ENCODE data around the gene CMAS. TPM values are rescaled to one million over a fixed set of nuclear protein-coding genes. Genes with fewer than 3 reads are reported as not detected.
"Not testable (repeated sequence)": the region's sequence is repeated elsewhere in the genome, so short reads cannot be mapped to it uniquely, and the experiment has no call there.

CMAS gene
- total RNA-seq, 1 experiment from 2014 or later, result 70.4 TPM

DNA sequence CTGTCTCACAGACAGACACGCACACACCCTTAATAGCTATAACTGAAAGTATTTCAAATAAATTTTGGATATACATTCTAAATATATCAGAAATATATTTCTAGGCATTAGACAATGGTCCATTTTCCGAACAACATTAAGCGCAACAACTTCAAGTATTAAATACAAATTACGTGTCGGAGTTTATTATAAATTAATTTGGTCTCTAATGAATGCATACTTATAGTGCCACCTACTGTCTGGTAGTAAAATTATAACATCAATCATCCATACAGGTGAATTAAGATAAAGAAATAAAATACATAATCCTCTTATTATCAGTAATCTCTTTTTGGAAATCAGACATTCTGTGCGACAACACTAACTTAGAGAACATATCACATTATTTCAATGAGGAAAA, 27.2 kb upstream of the CMAS start:
- peaks cover 9% of the 10 kb centered on the region for H3K9me3 ChIP-seq
- DNase-seq, result no peak
- no peaks in the 10 kb centered on the region for H3K36me3 Mint-ChIP-seq (ENCODE audit: insufficient read depth, unreplicated experiment)
- no peaks in the 10 kb centered on the region for H3K4me1 ChIP-seq
- H3K36me3 ChIP-seq (ENCODE audit: control insufficient read depth, insufficient read depth, low read length), result no peaks in the 10 kb centered on the region
- H3K4me1 Mint-ChIP-seq (ENCODE audit: low read depth, unreplicated experiment), result no peaks in the 10 kb centered on the region
- no TSS peak for BruUV-seq (replicated peaks)
- no peaks in the 10 kb centered on the region for H3K27me3 Mint-ChIP-seq (ENCODE audit: insufficient read depth, unreplicated experiment)
- H3K27me3 ChIP-seq (replicated peaks; ENCODE audit: control insufficient read depth, insufficient read depth, low read length), result no peaks in the 10 kb centered on the region
- no peak overlapping the region for H3K4me3 ChIP-seq (ENCODE audit: low read depth, low read length)
- ChIA-PET POLR2A (no interaction called here), CTCF (interaction anchor here (0.5 to 1.4 kb wide), 5 partner anchors 16 to 325 kb away, joined by 4 to 19 read pairs (median 5); partner anchors contain the start of gene CMAS)
- intact Hi-C loops (cut with micrococcal nuclease; ENCODE audit: unreplicated experiment), result loop anchor here (1.0 kb wide), 2 partner anchors 322 to 411 kb away; no protein-coding TSS in a partner anchor
- H3K27ac Mint-ChIP-seq (ENCODE audit: unreplicated experiment), result no peak overlapping the region
- TF ChIP-seq, protein P1, sequence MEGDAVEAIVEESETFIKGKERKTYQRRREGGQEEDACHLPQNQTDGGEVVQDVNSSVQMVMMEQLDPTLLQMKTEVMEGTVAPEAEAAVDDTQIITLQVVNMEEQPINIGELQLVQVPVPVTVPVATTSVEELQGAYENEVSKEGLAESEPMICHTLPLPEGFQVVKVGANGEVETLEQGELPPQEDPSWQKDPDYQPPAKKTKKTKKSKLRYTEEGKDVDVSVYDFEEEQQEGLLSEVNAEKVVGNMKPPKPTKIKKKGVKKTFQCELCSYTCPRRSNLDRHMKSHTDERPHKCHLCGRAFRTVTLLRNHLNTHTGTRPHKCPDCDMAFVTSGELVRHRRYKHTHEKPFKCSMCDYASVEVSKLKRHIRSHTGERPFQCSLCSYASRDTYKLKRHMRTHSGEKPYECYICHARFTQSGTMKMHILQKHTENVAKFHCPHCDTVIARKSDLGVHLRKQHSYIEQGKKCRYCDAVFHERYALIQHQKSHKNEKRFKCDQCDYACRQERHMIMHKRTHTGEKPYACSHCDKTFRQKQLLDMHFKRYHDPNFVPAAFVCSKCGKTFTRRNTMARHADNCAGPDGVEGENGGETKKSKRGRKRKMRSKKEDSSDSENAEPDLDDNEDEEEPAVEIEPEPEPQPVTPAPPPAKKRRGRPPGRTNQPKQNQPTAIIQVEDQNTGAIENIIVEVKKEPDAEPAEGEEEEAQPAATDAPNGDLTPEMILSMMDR (IDR thresholded peaks at IDR 0.05; ENCODE audit: insufficient read depth in 1 of 2, low read depth in 1 of 2, low read length in 1 of 2, severe bottlenecking in 1 of 2, unreplicated experiment in 1 of 2), result peak; percentile 34 to 77
- no peak overlapping the region for H3K4me3 Mint-ChIP-seq (ENCODE audit: unreplicated experiment)
- peaks cover 26% of the 10 kb centered on the region for H3K9me3 Mint-ChIP-seq (ENCODE audit: unreplicated experiment)

DNA sequence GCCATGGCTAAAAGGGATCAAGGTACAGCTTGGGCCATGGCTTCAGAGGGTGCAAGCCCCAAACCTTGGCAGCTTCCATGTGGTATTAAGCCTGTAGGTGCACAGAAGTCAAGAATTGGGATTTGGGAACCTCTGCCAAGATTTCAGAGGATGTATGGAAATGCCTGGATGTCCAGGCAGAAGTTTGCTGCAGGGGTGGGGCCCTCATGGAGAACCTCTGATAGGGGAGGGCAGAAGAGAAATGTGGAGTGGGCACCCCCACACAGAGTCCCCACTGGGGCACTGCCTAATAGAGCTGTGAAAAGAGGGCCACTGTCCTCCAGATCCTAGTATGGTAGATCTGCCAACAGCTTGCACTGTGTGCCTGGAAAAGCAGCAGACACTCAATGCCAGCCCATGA, 22.5 kb upstream of the CMAS start:
- intact Hi-C loops (cut with micrococcal nuclease; ENCODE audit: unreplicated experiment); H3K27me3 ChIP-seq (replicated peaks; ENCODE audit: control insufficient read depth, insufficient read depth, low read length); H3K4me1 Mint-ChIP-seq (ENCODE audit: low read depth, unreplicated experiment); H3K36me3 Mint-ChIP-seq (ENCODE audit: insufficient read depth, unreplicated experiment); POLR2A ChIA-PET; H3K27me3 Mint-ChIP-seq (ENCODE audit: insufficient read depth, unreplicated experiment); H3K27ac Mint-ChIP-seq (ENCODE audit: unreplicated experiment); CTCF ChIA-PET; H3K36me3 ChIP-seq (ENCODE audit: control insufficient read depth, insufficient read depth, low read length); DNase-seq; H3K4me1 ChIP-seq; H3K4me3 Mint-ChIP-seq (ENCODE audit: unreplicated experiment); BruUV-seq (replicated peaks); H3K4me3 ChIP-seq (ENCODE audit: low read depth, low read length): not testable (repeated sequence)
- peaks cover 30% of the 10 kb centered on the region for H3K9me3 ChIP-seq
- H3K9me3 Mint-ChIP-seq (ENCODE audit: unreplicated experiment), result peaks cover 70% of the 10 kb centered on the region

DNA sequence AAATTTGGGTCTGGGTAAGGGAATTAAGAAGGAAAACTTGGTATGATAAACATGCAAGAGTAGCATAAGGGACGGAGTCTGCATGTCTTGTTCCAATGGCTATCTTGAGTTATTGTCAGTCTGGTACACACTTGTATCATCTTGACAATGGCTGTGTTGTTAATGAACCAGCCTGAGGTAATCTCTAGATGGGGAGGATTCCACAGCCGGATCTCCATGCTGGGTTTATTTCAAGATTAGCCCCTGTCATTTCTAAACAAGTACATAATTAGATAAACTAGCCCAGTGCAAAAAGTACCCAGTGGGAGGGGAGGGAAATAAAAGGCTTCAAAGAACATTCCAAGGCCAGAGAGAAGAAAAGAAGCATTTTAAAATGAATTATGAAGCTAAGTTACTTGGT, 16.5 kb upstream of the CMAS start:
- H3K36me3 ChIP-seq (ENCODE audit: control insufficient read depth, insufficient read depth, low read length), result no peaks in the 10 kb centered on the region
- no peak overlapping the region for H3K4me3 ChIP-seq (ENCODE audit: low read depth, low read length)
- H3K36me3 Mint-ChIP-seq (ENCODE audit: insufficient read depth, unreplicated experiment), result no peaks in the 10 kb centered on the region
- no peaks in the 10 kb centered on the region for H3K27me3 ChIP-seq (replicated peaks; ENCODE audit: control insufficient read depth, insufficient read depth, low read length)
- peaks cover 4% of the 10 kb centered on the region for H3K4me1 ChIP-seq
- DNase-seq, result no peak
- BruUV-seq (replicated peaks), result no TSS peak
- no peak overlapping the region for H3K4me3 Mint-ChIP-seq (ENCODE audit: unreplicated experiment)
- H3K4me1 Mint-ChIP-seq (ENCODE audit: low read depth, unreplicated experiment), result peaks cover 4% of the 10 kb centered on the region
- peaks cover 14% of the 10 kb centered on the region for H3K9me3 ChIP-seq
- intact Hi-C loops (cut with micrococcal nuclease; ENCODE audit: unreplicated experiment), result no loop called here
- ChIA-PET CTCF (no interaction called here), POLR2A (no interaction called here)
- peaks cover 52% of the 10 kb centered on the region for H3K9me3 Mint-ChIP-seq (ENCODE audit: unreplicated experiment)
- no peaks in the 10 kb centered on the region for H3K27me3 Mint-ChIP-seq (ENCODE audit: insufficient read depth, unreplicated experiment)
- H3K27ac Mint-ChIP-seq (ENCODE audit: unreplicated experiment), result no peak overlapping the region
- TF ChIP-seq, protein P1 (IDR thresholded peaks at IDR 0.05; ENCODE audit: insufficient read depth in 1 of 2, low read depth in 1 of 2, low read length in 1 of 2, severe bottlenecking in 1 of 2, unreplicated experiment in 1 of 2), result no peak

DNA sequence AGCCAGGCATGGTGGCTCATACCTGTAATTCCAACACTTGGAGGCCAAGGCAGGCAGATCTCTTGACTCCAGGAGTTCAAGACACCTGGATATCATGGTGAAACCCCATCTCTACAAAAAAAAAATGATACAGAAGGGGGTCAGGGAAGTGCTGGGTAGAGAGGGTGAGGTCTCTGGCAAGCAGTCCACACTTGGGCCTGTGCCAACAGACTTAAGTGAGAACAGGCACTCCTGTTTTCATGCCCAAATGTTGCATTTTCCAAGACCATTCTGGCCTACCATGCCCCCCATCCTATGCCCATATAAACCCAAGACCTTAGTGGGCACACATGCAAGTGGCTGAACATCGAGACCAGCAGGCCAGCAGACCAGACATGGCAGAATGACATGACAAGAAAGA, 16.0 kb upstream of the CMAS start:
- Mint-ChIP-seq H3K36me3 (ENCODE audit: insufficient read depth, unreplicated experiment) (no peaks in the 10 kb centered on the region), H3K27ac (ENCODE audit: unreplicated experiment) (no peak overlapping the region), H3K27me3 (ENCODE audit: insufficient read depth, unreplicated experiment) (no peaks in the 10 kb centered on the region), H3K9me3 (ENCODE audit: unreplicated experiment) (peaks cover 48% of the 10 kb centered on the region), H3K4me1 (ENCODE audit: low read depth, unreplicated experiment) (peaks cover 9% of the 10 kb centered on the region), H3K4me3 (ENCODE audit: unreplicated experiment) (no peak overlapping the region)
- H3K4me3 ChIP-seq (ENCODE audit: low read depth, low read length), result no peak overlapping the region
- CTCF ChIA-PET, result interaction anchor here (1.2 kb wide), 1 partner anchor 40 kb away, joined by 4 read pairs; no protein-coding TSS in a partner anchor
- peaks cover 12% of the 10 kb centered on the region for H3K9me3 ChIP-seq
- intact Hi-C loops (cut with micrococcal nuclease; ENCODE audit: unreplicated experiment), result no loop called here
- no peaks in the 10 kb centered on the region for H3K36me3 ChIP-seq (ENCODE audit: control insufficient read depth, insufficient read depth, low read length)
- BruUV-seq (replicated peaks), result no TSS peak
- H3K4me1 ChIP-seq, result peaks cover 9% of the 10 kb centered on the region
- POLR2A ChIA-PET, result no interaction called here
- DNase-seq, result no peak
- no peaks in the 10 kb centered on the region for H3K27me3 ChIP-seq (replicated peaks; ENCODE audit: control insufficient read depth, insufficient read depth, low read length)
- TF ChIP-seq, protein P1 (IDR thresholded peaks at IDR 0.05; ENCODE audit: insufficient read depth in 1 of 2, low read depth in 1 of 2, low read length in 1 of 2, severe bottlenecking in 1 of 2, unreplicated experiment in 1 of 2), result no peak

Data from Caco-2 (cell line).